RPMI7951 (cell line): Measurements from ENCODE around the gene ARL2. TPM values are rescaled to one million over a fixed set of nuclear protein-coding genes. Genes with fewer than 3 reads are reported as not detected.

Source experiments
- total RNA-seq: library from RNA; depleted of rRNA; stranded (reverse); fragments of >200 nt; shearing (Covaris generic); gene quantifications from 2 replicates; pipeline ENCODE4 v1.2.3, GENCODE V29; 2014; rRNA removed

The ARL2 gene
- total RNA-seq, 1 experiment from 2014 or later = 166 TPM

Other genes starting within 250 kb of the ARL2 start
- gene SF1, start 235.6 kb upstream of the ARL2 start, total RNA-seq = 62.6 and 64.1 TPM in 2 replicates
- gene MAP4K2, start 210.9 kb upstream of the ARL2 start, total RNA-seq = 13.9 and 16.1 TPM in 2 replicates
- 11.7 and 14.8 TPM in 2 replicates for gene MEN1, start 203.6 kb upstream of the ARL2 start, total RNA-seq
- 0.20 TPM in 1 of 2 replicates, not detected in the other for gene CDC42BPG, start 169.5 kb upstream of the ARL2 start, total RNA-seq
- 82.1 and 92.3 TPM in 2 replicates for gene EHD1, start 135.5 kb upstream of the ARL2 start, total RNA-seq
- 6.6 and 7.2 TPM in 2 replicates for gene ATG2A, start 97.0 kb upstream of the ARL2 start, total RNA-seq
- gene PPP2R5B, start 89.5 kb upstream of the ARL2 start, total RNA-seq = 12.5 and 17.8 TPM in 2 replicates
- gene GPHA2, start 78.3 kb upstream of the ARL2 start, total RNA-seq = not detected in 2 replicates
- gene MAJIN, start 42.1 kb upstream of the ARL2 start, total RNA-seq = not detected in 2 replicates
- 0.59 and 0.84 TPM in 2 replicates for gene BATF2, start 17.2 kb upstream of the ARL2 start, total RNA-seq
- 25.8 and 27.0 TPM in 2 replicates for gene SNX15, start 13.3 kb downstream of the ARL2 start, total RNA-seq
- gene SAC3D1, start 27.1 kb downstream of the ARL2 start, total RNA-seq = 18.9 and 21.0 TPM in 2 replicates
- gene NAALADL1, start 44.4 kb downstream of the ARL2 start, total RNA-seq = not detected in 2 replicates
- 41.7 and 45.7 TPM in 2 replicates for gene CDCA5, start 69.9 kb downstream of the ARL2 start, total RNA-seq
- gene ZFPL1, start 70.1 kb downstream of the ARL2 start, total RNA-seq = 58.3 and 65.6 TPM in 2 replicates
- gene VPS51, start 82.1 kb downstream of the ARL2 start, total RNA-seq = 48.7 and 108 TPM in 2 replicates
- 5.0 and 6.0 TPM in 2 replicates for gene TM7SF2, start 97.7 kb downstream of the ARL2 start, total RNA-seq
- 7.6 and 10.2 TPM in 2 replicates for gene ZNHIT2, start 103.5 kb downstream of the ARL2 start, total RNA-seq
- gene FAU, start 108.0 kb downstream of the ARL2 start, total RNA-seq = 366 and 448 TPM in 2 replicates
- 50.6 and 69.5 TPM in 2 replicates for gene MRPL49, start 108.2 kb downstream of the ARL2 start, total RNA-seq
- gene SYVN1, start 120.4 kb downstream of the ARL2 start, total RNA-seq = 15.6 and 29.2 TPM in 2 replicates
- gene SPDYC, start 156.1 kb downstream of the ARL2 start, total RNA-seq = not detected in 2 replicates
- 195 and 272 TPM in 2 replicates for gene CAPN1, start 167.8 kb downstream of the ARL2 start, total RNA-seq
- gene POLA2, start 247.8 kb downstream of the ARL2 start, total RNA-seq = 28.1 and 43.7 TPM in 2 replicates